Testis (tissue), 2 donors: ENCODE data around the gene PTH2R.

Experiments used
- CTCF ChIP-seq, 3 experiments: fragments of 450-650 bp in 2 of 3; fragments of 200-600 bp in 1 of 3; sonication (generic) in 1 of 3; IDR thresholded peaks; one replicate each; pipeline ENCODE4 v1.5.1; 2016 to 2019; ENCODE audit warnings: antibody characterized with exemption in 3 of 3, mild to moderate bottlenecking in 2 of 3, moderate library complexity in 1 of 3
- POLR2A ChIP-seq: fragments of 450-650 bp; IDR thresholded peaks from one replicate; pipeline ENCODE4 v1.6.1; 2017; ENCODE audit warnings: antibody characterized with exemption, mild to moderate bottlenecking, moderate library complexity

GRCh38 chr2:208361077-208361441 lies 45.5 kb upstream of the PTH2R start:
- TF ChIP-seq CTCF (IDR thresholded peaks at IDR 0.05) (no peak), POLR2A (no peak)
